Measurements from ENCODE around the gene DNAH2. TPM values are rescaled to one million over a fixed set of nuclear protein-coding genes. Genes with fewer than 3 reads are reported as not detected.

Gene DNAH2
- polyA plus RNA-seq, 1 of the 3 experiments (the other 2 are of a cell fraction), result 0.13 TPM

DNA sequence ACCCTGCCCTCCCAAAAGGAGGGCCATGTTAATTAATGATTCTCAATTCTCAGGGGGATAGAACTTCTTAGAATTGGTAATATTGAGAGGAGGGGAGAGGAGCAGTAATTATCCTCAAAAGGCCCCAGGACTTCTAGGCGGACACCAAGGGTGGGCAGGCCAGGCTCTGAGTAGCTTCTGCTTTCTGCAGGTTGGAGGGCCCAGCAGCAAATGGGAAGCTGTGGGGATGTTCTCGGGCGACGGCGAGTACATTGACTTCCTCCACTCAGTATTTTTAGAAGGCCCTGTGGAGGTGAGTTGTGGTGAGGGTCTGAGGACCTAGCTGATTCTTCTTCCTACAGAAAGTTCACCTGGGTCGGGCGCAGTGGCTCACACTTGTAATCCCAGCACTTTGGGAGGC lies 57.5 kb downstream of the DNAH2 start:
- H3K9me3 ChIP-seq, result no peaks in the 10 kb centered on the region
- no peaks in the 10 kb centered on the region; a peak in 1 of 4 replicates for H3K4me1 ChIP-seq (ENCODE audit: control insufficient read depth in 1 of 2, insufficient read depth in 2 of 2, low read depth in 1 of 2, low read length in 1 of 2)
- H3K4me2 ChIP-seq, result no peak overlapping the region
- no peak for DNase-seq
- POLR2A ChIA-PET, result no interaction called here
- H4K20me1 ChIP-seq (ENCODE audit: insufficient read depth), result no peaks in the 10 kb centered on the region
- CTCF ChIA-PET, result interaction anchor here (1.2 to 2.7 kb wide), 3 partner anchors 31 to 266 kb away, joined by 3 to 9 read pairs (median 4); partner anchors contain the start of gene WRAP53
- H3K4me3 ChIP-seq (ENCODE audit: low read depth in 2 of 2, low read length in 1 of 2), result no peak overlapping the region
- H3K27ac ChIP-seq (ENCODE audit: low read depth in 2 of 2, low read length in 1 of 2), result no peak overlapping the region
- H3K36me3 ChIP-seq (replicated peaks in 1 of 2; ENCODE audit: control insufficient read depth in 1 of 2, insufficient read depth in 2 of 2, low read length in 1 of 2), result no peaks in the 10 kb centered on the region
- no peaks in the 10 kb centered on the region for H3K9me2 ChIP-seq
- 96% methylated on average over 7 of the region's 7 CpGs for WGBS (ENCODE audit: low lambda C conversion rate)
- H2AFZ ChIP-seq (ENCODE audit: low read depth), result no peak overlapping the region
- no peak for TF ChIP-seq EP300 (IDR thresholded peaks at IDR 0.05; ENCODE audit: borderline replicate concordance in 1 of 2, low read depth in 1 of 2, low read length in 1 of 2)
- TF ChIP-seq FOXM1 (IDR thresholded peaks at IDR 0.05; ENCODE audit: low read depth), result no peak
- no peak for TF ChIP-seq GATA2 (CRISPR knock-in tag; IDR thresholded peaks at IDR 0.05)
- no peak for TF ChIP-seq RAD21 (IDR thresholded peaks at IDR 0.05; ENCODE audit: low read length)
- TF ChIP-seq MEF2A (IDR thresholded peaks at IDR 0.05; ENCODE audit: borderline replicate concordance, low read depth), result no peak
- TF ChIP-seq, protein P1, sequence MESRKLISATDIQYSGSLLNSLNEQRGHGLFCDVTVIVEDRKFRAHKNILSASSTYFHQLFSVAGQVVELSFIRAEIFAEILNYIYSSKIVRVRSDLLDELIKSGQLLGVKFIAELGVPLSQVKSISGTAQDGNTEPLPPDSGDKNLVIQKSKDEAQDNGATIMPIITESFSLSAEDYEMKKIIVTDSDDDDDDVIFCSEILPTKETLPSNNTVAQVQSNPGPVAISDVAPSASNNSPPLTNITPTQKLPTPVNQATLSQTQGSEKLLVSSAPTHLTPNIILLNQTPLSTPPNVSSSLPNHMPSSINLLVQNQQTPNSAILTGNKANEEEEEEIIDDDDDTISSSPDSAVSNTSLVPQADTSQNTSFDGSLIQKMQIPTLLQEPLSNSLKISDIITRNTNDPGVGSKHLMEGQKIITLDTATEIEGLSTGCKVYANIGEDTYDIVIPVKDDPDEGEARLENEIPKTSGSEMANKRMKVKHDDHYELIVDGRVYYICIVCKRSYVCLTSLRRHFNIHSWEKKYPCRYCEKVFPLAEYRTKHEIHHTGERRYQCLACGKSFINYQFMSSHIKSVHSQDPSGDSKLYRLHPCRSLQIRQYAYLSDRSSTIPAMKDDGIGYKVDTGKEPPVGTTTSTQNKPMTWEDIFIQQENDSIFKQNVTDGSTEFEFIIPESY (IDR thresholded peaks at IDR 0.05; ENCODE audit: borderline replicate concordance, low read depth), result no peak
- TF ChIP-seq SMC3 (IDR thresholded peaks at IDR 0.05; ENCODE audit: low read depth, low read length), result no peak
- TF ChIP-seq TEAD4 (IDR thresholded peaks at IDR 0.05; ENCODE audit: borderline replicate concordance, insufficient read depth), result no peak
- TF ChIP-seq, protein P2, sequence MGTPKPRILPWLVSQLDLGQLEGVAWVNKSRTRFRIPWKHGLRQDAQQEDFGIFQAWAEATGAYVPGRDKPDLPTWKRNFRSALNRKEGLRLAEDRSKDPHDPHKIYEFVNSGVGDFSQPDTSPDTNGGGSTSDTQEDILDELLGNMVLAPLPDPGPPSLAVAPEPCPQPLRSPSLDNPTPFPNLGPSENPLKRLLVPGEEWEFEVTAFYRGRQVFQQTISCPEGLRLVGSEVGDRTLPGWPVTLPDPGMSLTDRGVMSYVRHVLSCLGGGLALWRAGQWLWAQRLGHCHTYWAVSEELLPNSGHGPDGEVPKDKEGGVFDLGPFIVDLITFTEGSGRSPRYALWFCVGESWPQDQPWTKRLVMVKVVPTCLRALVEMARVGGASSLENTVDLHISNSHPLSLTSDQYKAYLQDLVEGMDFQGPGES (IDR thresholded peaks at IDR 0.05; ENCODE audit: low read depth, low read length), result no peak
- no peak for TF ChIP-seq MAX (IDR thresholded peaks at IDR 0.05; ENCODE audit: low read depth)
- no peak for TF ChIP-seq JUND (IDR thresholded peaks at IDR 0.05)
- TF ChIP-seq, protein P3, sequence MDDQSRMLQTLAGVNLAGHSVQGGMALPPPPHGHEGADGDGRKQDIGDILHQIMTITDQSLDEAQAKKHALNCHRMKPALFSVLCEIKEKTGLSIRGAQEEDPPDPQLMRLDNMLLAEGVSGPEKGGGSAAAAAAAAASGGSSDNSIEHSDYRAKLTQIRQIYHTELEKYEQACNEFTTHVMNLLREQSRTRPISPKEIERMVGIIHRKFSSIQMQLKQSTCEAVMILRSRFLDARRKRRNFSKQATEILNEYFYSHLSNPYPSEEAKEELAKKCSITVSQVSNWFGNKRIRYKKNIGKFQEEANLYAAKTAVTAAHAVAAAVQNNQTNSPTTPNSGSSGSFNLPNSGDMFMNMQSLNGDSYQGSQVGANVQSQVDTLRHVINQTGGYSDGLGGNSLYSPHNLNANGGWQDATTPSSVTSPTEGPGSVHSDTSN (IDR thresholded peaks at IDR 0.05), result no peak
- TF ChIP-seq, protein P4, sequence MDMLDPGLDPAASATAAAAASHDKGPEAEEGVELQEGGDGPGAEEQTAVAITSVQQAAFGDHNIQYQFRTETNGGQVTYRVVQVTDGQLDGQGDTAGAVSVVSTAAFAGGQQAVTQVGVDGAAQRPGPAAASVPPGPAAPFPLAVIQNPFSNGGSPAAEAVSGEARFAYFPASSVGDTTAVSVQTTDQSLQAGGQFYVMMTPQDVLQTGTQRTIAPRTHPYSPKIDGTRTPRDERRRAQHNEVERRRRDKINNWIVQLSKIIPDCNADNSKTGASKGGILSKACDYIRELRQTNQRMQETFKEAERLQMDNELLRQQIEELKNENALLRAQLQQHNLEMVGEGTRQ (IDR thresholded peaks at IDR 0.05; ENCODE audit: borderline replicate concordance, low read depth, low read length), result no peak
- TF ChIP-seq FOXJ3 (CRISPR knock-in tag; IDR thresholded peaks at IDR 0.05), result no peak
- no peak for TF ChIP-seq ELF1 (IDR thresholded peaks at IDR 0.05)
- H3K79me2 ChIP-seq (ENCODE audit: insufficient read depth), result no peaks in the 10 kb centered on the region
- no peaks in the 10 kb centered on the region for H3K27me3 ChIP-seq (ENCODE audit: insufficient read depth)
- no peaks in the 10 kb centered on the region for H3F3A ChIP-seq (replicated peaks; ENCODE audit: insufficient read depth)
- H3K9ac ChIP-seq, result no peak overlapping the region

Data from SK-N-SH (cell line).